HG03469 (cell line): ENCODE measurements around the gene TMEM175.
"Not testable (repeated sequence)": the region's sequence is repeated elsewhere in the genome, so short reads cannot be mapped to it uniquely, and the experiment has no call there.

ENCODE experiments used
- ATAC-seq: cut with Tn5 transposase; IDR thresholded peaks from one replicate; pipeline ENCODE4 v1.9.1; 2021; ENCODE audit warnings: mild to moderate bottlenecking, moderate library complexity, moderate number of reproducible peaks; ENCODE audit not compliant: unreplicated experiment

The TMEM175 gene

GRCh38 chr4:914531-914930 is 17.7 kb upstream of the TMEM175 start:
- no peak for ATAC-seq

GRCh38 chr4:915041-915474 is 17.2 kb upstream of the TMEM175 start:
- ATAC-seq, result no peak

- ATAC-seq, result no peak
Measured at GRCh38 chr4:915595-915994, 16.7 kb upstream of the TMEM175 start.

GRCh38 chr4:917466-917865 is 14.8 kb upstream of the TMEM175 start:
- no peak for ATAC-seq

- no peak for ATAC-seq
Measured at GRCh38 chr4:917992-918391, 14.3 kb upstream of the TMEM175 start.

GRCh38 chr4:918591-918990 is 13.7 kb upstream of the TMEM175 start:
- not testable (repeated sequence) for ATAC-seq

- ATAC-seq, result not testable (repeated sequence)
Measured at GRCh38 chr4:919004-919680, 13.1 kb upstream of the TMEM175 start.

GRCh38 chr4:921830-922331 is 10.4 kb upstream of the TMEM175 start:
- ATAC-seq, result no peak

- no peak for ATAC-seq
Measured at GRCh38 chr4:924107-925096, 7.9 kb upstream of the TMEM175 start.

GRCh38 chr4:925171-925570 is 7.1 kb upstream of the TMEM175 start:
- no peak for ATAC-seq

- ATAC-seq, result no peak
Measured at GRCh38 chr4:925771-926500, 6.3 kb upstream of the TMEM175 start.

- ATAC-seq, result no peak
Measured at GRCh38 chr4:926538-926937, 5.7 kb upstream of the TMEM175 start.

GRCh38 chr4:927566-927965 is 4.7 kb upstream of the TMEM175 start:
- not testable (repeated sequence) for ATAC-seq

GRCh38 chr4:929096-929765 is 3.0 kb upstream of the TMEM175 start:
- no peak for ATAC-seq

GRCh38 chr4:930028-930551 is 2.2 kb upstream of the TMEM175 start:
- ATAC-seq, result no peak

GRCh38 chr4:930827-931193 is 1.4 kb upstream of the TMEM175 start:
- ATAC-seq, result no peak

- no peak for ATAC-seq
Measured at GRCh38 chr4:931194-931959, 883 bp upstream of the TMEM175 start.

GRCh38 chr4:932713-933070 is 432 bp downstream of the TMEM175 start:
- ATAC-seq, result no peak

- ATAC-seq, result not testable (repeated sequence)
Measured at GRCh38 chr4:939508-939907, 7.2 kb downstream of the TMEM175 start.
